Fibroblast of skin of scalp (primary cell): ENCODE measurements around the gene RAB42.
A peak's percentile ranks its signal among the peaks of the same experiment; 100 is the strongest.
"Not testable (repeated sequence)": the region's sequence is repeated elsewhere in the genome, so short reads cannot be mapped to it uniquely, and the experiment has no call there.

Source experiments
- DNase-seq: peaks from one replicate; pipeline ENCODE4 v3.0.0-alpha.2; 2013

RAB42 gene

DNA sequence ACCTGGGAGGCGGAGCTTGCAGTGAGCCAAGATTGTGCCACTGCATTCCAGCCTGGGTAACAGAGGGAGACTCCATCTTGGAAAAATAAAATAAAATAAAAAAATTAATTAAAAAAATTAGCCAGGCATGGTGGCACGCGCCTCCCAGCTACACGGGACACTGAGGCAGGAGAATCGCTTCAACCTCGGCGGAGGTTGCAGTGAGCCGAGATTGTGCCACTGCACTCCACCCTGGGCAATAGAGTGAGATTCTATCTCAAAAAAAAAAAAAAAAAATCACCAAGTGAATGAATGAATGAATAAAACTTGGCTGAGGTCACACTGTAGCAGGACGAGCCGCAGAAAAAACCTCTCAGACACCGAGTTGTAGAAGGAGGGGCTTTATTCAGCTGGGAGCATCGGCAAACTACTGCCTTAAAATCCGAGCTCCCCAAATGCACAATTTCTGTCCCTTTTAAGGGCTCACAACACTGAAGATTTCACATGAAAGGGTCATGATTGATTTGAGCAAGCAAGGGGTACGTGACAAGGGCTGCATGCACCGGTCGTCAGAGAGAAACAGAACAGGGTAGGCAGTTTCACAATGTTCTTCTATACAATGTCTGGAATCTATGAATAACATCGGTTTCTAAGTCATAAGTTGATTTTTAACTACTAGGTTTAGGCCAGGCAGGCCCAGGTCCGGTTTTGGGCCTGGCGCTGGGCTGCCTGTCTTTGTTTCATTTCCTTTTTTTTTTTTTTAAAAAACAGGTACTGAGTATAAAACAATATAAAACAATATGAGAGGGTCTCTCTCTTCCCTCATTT is 5.3 kb upstream of the RAB42 start:
- DNase-seq = not testable (repeated sequence)

DNA sequence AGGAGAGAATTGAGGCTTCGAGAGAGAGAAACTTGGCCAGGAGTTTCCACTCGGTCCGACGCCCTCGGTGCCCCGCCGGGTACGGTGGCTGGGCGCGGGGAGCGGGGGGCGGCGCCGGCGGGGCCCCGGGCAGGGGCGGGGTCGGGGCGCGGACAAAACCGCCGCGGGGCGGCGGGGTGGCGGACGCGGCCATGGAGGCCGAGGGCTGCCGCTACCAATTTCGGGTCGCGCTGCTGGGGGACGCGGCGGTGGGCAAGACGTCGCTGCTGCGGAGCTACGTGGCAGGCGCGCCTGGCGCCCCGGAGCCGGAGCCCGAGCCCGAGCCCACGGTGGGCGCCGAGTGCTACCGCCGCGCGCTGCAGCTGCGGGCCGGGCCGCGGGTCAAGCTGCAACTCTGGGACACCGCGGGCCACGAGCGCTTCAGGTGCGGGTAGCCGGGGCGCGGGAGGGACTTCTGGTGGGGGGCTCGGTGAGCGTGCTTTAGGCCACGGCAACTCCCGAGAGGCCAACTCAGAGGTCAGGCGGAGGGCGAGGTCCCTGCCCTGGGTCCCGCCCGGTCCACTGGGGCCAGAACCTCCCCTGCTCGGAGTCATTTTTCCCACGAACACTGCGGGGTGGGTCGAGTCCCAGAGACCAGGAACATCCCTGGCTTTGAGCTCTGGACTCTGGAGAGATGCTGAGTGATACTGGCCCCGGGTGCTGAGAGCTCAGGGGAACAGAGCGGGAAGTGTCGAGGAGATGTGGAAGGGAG is 431 bp downstream of the RAB42 start:
- no peak for DNase-seq

DNA sequence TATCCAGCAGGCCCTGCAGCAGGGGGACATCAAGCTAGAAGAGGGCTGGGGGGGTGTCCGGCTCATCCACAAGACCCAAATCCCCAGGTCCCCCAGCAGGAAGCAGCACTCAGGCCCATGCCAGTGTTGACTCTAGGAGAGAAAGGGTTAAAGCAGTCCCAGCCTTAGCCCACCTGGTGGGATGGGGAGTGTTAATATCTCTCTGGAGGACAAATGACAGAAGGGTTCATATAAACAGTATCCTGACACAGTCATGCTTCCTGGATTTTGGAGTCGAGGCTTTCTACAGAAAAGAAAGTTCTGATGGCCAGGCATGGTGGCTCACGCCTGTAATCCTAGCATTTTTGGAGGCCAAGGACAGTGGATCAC is 1.9 kb downstream of the RAB42 start:
- DNase-seq = not testable (repeated sequence)

DNA sequence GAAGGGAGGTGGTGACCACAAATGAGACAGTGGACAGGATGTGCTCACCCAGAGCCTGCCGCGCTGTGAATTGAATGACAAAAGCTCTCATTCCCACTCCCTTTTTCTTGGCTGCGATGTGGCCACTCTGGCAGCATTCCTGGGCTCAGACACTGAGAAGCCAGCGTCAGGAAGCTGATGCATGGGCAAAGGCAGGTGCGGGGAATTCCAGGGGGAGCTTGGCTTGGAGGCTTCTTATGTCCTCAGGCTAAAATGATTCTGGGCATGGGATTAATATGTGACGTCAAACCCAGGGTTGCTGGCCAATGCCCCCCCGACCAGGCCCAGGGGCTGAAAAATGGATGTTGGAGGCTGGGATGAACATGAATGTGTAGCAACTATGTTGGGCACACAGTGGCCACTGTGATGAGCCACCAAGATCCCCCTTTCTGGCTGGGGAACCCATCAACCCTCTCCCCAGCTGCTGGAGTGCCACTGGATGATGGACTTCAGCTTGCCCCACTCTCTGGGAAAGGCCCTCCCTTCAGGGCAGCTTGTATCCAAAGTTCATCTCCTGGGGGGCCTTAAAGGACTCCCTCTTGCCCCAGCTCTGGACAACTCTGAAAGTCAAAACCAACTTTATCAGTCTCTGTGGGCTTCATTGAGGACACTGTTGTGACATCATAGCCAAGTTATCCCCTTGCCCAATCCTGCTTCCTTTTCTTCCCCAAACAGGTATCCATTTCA is 2.8 kb downstream of the RAB42 start:
- DNase-seq = not testable (repeated sequence)

DNA sequence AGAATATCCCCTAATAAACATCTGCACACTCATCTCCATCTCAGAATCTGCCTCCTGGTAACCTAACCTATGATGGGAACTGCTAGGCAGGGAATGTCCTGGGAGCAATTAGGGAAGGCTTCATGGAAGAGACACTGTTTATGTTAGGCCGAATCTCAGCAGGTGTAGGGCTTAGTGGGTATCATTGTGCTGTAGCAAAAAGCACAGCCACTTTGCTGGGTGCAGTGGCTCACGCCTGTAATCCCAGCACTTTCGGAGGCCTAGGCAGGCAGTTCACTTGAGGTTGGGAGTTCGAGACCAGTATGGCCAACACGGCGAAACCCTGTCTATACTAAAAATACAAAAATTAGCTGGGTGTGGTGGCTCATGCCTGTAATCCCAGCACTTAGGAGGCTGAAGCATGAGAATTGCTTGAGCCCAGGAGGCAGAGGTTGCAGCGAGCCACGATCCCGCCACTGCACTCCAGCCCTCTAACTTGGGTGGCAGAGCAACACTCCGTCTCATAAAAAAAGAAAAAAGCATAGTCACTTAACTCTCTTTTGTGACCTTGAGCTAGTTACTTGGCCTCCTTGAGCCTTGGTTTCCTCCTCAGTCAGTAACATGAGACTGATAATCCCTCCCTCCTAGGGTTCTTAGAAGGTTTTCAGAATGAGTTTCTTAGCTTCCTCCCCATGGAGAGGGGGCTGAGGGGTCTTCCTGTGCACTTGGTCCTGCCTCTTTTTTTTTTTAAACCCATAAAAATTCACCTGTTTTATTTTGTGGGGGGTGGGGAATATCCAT is 3.5 kb downstream of the RAB42 start:
- DNase-seq = no peak

DNA sequence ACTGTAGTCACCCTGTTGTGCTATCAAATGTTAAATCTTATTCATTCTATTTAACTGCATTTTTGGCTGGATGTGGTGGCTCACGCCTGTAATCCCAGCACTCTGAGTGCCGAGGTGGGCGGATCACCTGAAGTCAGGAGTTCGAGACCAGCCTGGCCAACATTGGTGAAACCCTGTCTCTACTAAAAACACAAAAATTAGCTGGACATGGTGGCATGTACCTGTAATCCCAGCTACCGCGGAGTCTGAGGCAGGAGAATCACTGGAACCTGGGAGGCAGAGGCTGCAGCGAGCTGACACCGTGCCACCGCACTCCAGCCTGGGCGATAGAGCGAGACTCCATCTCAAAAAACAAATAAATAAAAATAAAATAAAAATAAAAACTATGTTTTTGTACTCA is 4.2 kb downstream of the RAB42 start:
- DNase-seq = not testable (repeated sequence)

DNA sequence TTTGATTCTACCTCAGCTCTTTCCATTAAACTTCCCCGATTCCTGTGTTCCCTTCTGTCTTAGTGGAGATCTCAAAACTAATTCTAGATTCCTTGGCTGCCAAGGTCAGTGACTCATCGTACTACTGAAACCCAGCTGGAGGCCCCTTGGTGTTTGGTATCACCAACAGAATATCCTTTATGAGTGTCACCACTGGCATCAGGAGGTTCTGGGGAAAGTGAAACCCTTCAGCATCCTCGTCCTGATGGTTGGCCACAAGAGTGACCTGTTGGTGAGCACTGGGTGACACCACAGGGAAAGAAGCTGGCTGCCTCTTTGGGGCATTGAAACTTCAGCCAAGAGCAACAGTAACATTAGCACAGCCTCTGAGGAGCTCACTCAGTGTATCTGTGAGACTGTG is 9.6 kb downstream of the RAB42 start:
- DNase-seq = peak; percentile 94

DNA sequence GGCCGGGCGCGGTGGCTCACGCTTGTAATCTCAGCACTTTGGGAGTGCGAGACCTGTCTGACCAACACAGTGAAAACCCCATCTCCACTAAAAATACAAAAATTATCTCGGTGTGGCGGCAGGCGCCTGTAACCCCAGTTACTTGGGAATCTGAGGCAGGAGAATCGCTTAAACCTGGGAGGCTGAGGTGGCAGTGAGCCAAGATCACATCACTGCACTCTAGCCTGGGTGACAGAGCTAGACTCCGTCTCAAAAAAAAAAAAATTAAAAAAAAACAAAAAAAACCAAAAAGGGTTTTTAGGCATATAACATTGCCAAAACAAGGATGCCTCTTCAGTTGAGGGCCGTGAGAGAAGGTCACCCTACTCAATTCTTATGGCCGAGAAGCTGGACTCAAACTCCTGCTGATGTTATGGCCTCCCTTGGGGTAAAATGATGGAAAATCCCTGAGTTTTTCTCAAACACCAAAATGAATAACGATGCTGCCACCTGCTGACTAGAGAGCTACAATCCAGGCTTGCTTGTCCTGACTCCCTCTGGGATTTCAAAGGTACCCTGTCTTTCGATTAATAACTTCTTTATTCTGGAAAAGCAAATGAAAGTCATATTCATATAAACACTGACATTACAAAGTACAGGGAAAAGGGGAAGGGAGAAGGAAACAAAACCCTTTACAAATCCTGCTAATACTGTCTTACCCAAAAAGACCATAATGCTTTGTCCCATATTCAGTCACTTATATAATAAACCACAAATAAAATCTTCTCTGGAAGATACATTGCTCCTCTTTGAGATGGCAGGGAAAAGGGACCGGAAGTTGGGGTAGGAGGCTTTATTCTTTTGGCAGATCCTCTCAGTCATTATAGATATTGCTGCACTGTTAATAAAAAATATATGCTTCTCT is 10.7 kb downstream of the RAB42 start:
- peak; percentile 83 for DNase-seq

DNA sequence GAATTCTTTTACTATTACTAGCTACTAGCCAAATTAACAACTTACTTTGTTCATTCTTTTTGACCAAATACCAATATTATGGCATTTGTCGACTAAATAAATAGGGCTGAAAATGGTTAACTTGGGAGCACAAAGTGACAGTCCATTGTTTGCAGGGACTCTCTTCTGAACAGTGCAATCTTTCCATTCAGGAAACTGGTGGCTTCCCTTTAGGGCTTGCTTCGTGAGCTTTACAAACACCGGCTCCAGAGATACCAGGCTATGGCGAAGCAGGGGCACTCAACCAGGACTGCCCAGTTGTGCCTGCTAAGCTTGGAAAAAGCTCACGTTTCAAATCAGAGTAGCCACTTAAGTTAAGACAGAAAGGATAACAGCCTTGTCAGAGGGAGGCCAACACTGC is 12.3 kb downstream of the RAB42 start:
- DNase-seq = no peak

DNA sequence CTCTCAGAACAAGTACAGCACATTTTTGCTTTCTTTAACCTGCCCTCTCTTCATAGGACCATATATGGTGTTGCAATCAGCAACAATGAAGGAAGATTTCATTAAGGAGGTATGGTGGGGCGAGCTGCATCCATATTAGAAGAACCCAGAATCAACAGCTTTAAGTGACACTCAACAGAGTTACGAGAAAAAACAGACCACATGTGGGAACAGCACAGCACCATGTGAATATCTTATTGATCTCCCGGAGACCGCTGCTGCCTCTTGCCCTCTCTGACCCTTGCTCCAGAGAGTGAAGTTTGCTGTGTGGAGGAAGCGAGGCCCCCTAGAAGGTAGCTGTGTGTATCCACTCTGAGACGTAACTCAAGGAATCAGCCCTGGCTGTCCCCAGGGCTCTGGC is 12.9 kb downstream of the RAB42 start:
- no peak for DNase-seq

DNA sequence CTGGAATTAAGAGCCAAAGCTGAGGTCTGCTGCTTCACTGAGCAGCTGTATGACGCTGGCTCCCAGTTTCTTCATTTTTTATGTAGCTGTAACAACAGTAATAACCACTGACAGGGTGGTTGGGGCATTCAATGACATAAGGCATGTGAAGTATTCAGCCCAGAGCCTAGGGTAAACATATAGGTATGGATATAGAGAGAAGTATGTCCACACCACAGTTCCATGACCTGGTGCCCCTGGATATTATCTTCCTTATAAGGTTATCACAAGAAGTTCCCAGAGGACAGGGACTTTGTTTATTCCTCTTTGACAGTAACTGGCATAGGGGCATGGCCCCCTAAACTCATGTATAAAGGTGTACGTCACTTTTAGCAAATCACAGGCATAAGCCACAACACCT is 14.7 kb downstream of the RAB42 start:
- no peak for DNase-seq

DNA sequence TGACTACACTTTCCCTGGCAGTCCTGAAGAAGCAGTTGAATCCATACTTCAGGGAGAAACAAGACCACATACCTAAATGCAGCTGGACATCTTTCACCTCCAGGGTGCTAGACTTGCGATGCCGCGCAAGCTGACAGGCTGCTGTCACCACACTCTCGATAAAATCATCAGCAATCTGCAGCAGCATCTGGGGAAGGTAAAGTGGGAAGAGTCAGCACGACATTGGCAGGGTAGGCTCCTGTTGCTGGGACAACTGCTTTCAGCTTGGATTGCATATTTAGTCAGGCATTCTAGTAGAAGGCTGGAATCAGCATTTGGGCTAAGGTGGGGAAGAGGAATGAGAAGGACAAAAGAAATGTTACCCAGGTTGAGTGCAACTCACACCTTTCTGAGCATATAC is 21.1 kb downstream of the RAB42 start:
- no peak for DNase-seq

DNA sequence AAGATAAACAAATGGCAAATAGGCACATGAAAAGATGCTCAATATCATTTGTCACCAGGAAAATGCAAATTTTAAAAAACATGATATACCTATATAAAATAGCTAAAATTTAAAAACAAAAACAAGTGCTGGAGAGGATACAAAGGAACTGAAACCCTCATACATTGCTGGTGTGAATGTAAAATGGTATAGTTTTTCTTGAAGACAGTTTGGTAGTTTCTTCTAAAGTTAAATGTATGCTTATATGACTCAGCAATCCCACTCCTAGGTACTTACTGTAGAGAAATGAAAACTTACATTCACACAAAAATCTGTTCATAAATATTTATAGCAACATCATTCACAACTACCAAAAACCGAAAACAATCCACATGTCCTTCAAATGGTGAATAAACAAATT is 39.6 kb downstream of the RAB42 start:
- DNase-seq = no peak

DNA sequence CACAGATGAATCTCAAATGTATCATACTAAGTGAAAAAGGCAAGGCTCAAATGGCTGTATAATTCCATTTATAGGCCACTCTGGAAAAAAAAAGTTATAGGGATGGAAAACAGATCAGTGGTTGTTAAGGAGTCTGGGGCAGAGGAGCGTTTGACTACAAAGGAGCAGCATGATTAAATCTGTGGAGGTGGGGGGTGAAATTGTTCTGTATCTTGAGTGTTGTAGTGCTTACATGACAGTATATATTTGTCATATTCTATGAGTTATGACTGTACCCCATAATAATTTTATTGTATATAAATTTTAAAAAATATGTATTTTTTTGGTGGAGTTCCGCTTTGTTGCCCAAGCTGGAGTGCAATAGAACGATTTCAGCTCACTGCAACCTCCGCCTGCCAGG is 40.5 kb downstream of the RAB42 start:
- DNase-seq = no peak

DNA sequence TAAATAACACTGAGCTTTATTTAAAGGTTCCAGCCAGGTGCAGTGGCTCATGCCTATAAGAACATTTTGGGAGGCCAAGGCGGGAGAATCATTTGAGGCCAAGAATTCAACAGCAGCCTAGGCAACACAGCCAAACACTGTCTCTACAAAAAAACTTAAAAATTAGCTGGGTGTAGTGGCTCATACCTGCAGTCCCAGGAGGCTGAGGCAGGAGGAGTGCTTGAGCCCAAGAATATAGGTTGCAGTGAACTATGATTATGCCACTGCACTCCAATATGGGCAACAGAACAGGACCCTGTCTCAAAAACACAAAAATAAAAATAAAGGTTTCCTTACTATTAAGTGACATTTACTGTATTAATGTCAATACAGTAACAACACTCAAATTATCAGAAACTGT is 48.7 kb downstream of the RAB42 start:
- DNase-seq = peak; percentile 9

DNA sequence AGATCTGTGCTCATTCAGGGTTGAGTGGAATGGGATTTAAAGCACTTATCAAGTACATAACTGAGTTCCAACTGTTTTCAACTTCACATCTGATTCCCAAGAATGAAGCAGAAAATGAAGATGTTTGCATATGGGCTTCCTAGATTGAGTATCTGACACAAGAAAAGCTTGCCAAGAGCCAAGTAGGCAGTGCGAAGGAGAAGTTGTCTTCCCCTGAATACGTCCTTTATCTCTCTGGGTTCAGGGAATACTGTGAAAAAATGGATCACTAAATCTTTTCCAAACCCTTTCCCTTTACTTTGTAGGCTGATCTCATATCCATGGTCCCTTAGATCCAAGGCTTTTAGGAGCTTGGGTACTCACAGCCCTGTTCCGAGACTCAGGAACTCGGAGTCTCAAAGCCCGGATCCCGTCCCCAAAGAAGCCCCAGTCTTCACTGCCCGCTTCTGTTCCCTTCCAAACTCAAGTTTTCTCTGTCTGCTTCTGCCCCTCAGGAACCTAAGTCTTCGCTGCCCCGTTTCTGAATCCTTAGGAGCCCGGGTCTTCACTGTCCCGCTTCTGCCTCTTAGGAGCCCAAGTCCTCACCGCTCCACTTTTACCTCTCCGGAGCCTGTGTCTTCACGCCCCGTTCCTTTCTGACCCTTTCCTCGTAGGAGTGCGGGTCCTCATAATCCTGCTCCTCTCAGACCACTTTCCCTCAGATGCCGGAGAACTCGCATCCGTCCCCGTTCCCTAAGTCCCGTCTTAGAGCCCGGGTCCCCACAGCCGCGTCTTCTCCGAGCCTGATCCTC is 50.2 kb downstream of the RAB42 start:
- DNase-seq = peak; percentile 16

DNA sequence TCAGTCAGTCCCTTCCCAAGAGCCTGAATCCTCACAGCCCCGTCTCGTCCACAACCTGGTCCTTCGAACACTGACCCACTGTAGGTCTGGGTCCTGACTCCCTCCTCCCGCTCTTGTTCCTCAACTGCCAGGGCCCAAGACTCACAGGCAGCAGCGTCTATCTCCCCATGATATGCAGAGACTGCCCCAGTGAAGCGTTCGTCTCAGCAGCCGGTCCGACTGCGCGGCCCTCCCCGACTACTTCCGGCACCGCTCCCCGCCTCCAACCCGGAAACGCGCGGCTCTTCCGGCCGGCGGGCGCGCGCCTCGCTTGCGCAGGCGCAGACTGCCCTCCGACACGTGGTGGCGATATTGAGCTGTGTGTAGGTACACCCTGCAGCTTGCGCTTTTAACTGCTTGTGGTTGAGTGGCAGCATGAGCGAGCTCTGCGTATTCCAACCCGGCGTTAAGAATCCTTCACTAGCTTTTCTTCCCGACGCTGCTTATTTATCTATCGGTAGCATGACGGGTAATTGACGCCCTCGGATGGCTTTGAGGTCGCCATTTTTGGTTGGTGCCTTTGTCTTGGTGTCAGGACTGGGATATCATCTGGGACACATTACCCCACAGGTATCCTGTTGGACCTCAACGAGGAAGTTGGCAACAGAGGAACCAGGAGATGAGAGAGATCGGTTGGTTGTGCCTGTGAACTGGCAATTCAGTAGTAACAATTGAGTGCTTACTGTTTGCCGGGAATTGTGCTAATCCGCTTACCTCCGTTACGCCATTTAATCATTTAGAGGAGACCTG is 51.0 kb downstream of the RAB42 start, which contains the start of gene TAF12:
TAF12 (minus strand) TSS at position 221 of the 789 bp plus-strand sequence. CDS start 20,986 bp downstream, outside the sequence.
- peak; percentile 96 for DNase-seq

DNA sequence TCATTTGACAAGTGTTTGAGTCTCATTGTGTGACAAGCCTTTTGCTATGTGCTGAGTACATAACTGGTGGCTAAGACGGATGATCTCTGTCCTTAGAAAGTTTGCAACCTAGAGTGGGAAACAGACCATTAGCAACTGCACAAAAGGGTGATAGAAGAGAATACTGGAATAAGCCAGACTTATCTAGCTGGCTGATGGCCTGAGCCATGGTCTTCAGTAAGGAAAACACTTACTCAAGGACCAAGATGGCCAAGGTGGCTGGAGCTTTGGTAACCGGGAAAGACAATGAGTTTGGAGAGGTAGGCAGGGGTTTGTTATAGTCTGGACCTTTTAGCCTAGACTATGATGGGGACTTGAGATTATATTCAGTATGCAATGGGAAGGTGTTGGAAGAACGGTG is 52.4 kb downstream of the RAB42 start:
- no peak for DNase-seq
